Measurements from ENCODE around the gene PDZD7. TPM values are rescaled to one million over a fixed set of nuclear protein-coding genes. Genes with fewer than 3 reads are reported as not detected.
"Not testable (repeated sequence)": the region's sequence is repeated elsewhere in the genome, so short reads cannot be mapped to it uniquely, and the experiment has no call there.

The PDZD7 gene
- total RNA-seq, 1 experiment from 2014 or later = 1.6 TPM

DNA sequence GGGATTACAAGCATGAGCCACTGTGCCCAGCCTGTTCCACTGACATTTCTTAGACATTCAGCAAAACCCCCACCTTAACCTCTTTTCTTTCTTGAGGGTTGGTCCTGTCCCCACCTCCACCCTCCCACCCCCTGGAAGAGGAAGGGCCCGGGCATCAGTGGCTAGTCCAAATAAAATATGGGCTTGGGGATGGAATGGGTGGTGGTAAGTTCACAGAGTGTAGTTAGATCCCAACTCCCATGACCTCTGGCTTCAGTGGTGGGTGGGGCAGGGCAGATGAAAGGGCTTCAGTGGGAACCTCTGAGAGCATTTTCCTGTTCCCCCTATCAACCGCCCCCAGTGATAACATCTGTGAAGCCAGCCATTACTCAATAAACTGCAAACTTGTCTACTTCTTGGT, 9.9 kb upstream of the PDZD7 start:
- DNase-seq (ENCODE audit: low read depth) = no peak

- no peak for DNase-seq (ENCODE audit: low read depth)
These were observed 9.1 kb upstream of the PDZD7 start for GRCh38 chr10:101040061-101040460.

DNA sequence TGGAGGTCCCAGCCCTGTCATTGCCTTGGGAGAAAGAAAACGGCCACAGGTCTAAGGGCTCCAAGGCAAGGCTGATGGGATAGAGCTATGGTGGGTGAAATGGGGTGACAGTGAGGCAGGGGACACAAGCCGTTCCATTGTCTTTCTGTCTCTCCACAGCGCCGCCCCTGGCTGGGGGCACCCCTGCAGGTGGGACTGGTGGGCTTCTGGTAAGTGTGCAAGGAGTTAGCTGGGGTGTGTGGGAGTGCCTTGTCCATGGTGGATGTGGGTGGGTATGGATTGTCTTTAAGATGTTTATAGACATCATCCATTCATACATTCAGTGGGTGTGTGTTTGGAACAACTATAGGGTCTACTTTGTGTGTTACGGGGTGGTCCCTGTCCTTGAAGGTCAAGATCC, 7.6 kb upstream of the PDZD7 start:
- no peak for DNase-seq (ENCODE audit: low read depth)

DNA sequence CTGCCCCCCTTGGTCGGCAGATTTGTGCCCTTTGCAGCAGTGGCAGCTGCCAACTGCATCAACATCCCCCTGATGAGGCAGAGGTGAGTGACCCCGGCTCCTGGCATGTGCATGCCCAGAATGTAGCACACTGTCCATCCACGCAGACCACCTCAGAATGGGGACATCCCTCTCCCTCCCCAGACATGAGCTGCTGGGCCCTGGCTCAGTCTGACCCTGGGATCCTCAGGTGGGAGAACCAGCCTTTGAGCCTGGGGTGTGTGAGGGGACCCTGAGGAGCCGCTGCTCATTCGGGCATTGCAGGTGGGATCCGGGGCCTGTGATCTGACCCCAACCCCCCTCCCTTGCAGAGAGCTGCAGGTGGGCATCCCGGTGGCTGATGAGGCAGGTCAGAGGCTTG, 5.8 kb upstream of the PDZD7 start:
- DNase-seq (ENCODE audit: low read depth) = no peak

- DNase-seq (ENCODE audit: low read depth) = no peak
These were observed 5.2 kb upstream of the PDZD7 start for GRCh38 chr10:101035916-101036702.

- DNase-seq (ENCODE audit: low read depth) = no peak
These were observed 4.4 kb upstream of the PDZD7 start for GRCh38 chr10:101035314-101035713.

GRCh38 chr10:101034404-101034803, 3.5 kb upstream of the PDZD7 start:
- DNase-seq (ENCODE audit: low read depth) = not testable (repeated sequence)

DNA sequence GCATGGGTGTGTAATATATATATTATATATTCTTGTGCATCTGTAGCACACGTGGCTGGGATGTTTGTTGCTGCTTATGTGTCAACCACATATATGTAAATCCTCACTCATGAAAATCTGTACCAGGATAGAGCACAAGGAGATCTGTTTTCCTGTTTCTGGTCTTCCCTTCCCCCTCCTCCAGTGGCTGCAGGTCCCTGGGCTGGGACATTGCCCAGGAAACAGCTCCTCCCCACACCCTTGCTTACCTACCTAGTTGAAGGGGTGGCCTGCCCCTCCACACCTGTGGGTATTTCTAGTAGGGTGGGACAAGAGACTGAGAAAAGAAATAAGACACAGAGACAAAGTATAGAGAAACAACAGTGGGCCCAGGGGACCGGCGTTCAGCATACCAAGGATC, 2.3 kb upstream of the PDZD7 start:
- DNase-seq (ENCODE audit: low read depth) = no peak

DNA sequence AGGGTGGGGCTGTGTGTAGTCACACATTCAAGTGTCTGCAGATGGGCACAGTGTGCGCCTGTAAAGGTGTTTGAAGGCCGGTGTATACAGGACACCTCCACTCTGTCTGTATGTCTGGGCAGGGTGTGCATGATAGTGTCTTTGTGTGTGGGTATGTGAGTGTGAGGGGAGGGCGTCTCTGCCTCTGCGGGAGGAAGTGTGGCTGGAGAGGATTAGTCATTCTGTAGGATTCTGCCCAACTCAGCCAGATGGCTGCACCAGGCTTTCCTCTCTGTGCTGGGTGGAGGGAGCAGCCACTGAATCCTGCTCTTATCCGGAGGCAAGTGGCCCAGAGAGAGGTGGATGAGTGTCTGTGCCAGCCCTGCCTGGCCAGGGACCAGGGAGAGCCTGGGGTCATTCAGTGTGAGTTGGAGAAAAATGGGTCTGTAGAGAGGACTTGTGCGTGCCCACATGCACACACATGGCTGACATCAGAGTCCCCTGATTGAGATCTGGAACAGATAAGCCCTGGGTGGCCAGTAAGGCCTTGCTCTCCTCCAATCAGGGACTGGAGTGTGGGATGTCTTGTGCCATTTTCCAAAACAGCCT, 1.8 kb upstream of the PDZD7 start:
- peak; percentile 94 for DNase-seq (ENCODE audit: low read depth)

- peak; percentile 63 for DNase-seq (ENCODE audit: low read depth)
These were observed 1.1 kb upstream of the PDZD7 start for GRCh38 chr10:101031796-101032636.

DNA sequence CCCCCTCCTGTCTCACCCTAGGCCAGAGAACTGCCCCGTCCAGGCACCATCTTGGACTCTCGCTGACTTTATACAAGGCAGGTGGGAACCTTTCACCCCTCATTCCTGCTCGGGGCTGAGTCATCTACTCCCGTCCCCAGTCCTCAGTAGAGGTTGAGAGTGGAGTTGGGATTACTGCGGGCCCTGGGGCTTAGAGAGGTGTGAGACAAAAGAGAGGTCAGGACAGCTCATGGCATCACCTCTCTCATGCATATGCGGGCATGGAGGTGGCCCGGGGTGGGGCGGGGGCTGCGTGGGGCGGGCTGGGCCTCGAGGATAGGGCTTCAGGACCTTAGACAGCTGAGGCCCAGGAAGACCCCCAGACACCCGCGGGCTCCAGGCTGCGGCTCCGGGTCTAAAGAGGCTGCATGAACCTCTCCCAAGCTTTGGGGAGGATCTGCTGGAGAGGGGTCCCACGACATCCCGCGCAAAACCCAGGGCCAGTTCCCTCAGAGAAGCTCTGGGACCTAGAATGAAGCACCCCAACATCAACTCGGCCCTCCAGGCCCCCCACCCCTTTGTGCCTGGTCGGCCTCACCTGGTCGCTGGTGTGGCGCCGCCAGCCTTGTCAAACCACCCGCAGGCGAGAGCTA, 317 bp downstream of the PDZD7 start:
- no peak for DNase-seq (ENCODE audit: low read depth)

DNA sequence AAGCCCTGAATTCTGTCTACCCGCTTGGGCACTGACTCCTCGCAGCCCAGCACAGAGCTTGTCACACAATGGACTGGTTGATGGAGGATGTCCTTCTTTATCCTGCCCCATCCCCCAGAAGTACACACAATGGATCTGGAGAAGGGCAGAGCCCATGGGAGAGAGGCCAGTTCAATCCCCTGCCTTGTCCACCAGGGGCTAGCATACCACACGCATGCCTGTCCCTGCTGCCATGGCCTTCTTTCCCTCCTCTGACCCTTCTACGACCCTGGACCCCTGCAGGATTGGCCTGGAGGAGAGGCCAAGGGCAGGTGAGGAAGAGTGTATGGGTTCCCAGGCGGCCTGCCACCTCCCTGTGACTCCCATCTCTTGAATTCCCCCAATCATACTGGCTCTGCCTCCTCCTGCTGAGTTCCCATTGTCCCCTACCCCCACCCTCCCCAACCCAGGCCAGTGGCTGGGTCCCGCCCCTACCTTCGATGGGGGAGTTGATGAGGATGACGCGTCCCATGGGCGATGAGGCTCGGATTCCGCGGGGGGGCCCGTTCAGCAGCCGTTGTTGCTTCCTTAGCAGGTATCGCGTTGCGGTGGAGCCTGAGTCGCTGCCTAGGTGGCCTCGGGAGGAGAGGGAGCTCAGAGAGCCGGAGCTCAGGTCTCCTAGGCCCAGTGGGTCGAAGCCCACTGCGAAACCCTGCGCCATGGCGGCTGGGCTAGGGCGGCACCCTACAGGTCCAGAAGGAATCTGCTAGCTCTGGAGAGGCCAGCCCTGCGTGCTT, 1.2 kb downstream of the PDZD7 start:
- no peak for DNase-seq (ENCODE audit: low read depth)

- no peak for DNase-seq (ENCODE audit: low read depth)
These were observed 2.2 kb downstream of the PDZD7 start for GRCh38 chr10:101028446-101029337.

GRCh38 chr10:101027106-101027720, 3.7 kb downstream of the PDZD7 start:
- no peak for DNase-seq (ENCODE audit: low read depth)

GRCh38 chr10:101022967-101023705, 7.8 kb downstream of the PDZD7 start:
- DNase-seq (ENCODE audit: low read depth) = no peak

DNA sequence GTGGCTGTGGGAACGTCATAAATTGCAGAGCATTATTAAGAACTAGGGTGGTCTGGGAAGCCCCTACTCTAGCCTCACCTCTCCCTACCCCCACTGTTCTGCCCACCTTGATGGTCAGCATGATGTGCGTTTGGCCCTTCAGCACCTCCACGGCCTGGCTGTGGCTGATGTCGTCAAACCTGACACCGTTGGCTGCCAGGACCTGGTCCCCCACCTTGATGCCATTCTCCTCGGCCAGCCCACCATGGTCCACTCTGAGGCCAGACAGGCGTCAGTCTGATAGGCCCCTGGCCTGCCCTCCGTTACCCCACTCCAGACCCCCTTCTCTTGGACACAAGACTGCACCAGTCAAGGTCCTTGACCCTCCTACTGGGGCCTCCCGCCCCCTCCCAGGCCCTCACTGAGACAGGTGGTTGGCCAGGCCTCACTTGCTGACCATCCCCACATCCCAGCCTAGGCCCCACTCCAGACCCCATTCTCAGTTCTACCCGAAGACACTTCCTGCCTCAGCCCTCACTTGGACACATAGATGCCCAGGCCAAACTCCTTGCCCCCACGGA, 9.2 kb downstream of the PDZD7 start:
- no peak for DNase-seq (ENCODE audit: low read depth)

GRCh38 chr10:101021239-101021638, 9.7 kb downstream of the PDZD7 start:
- no peak for DNase-seq (ENCODE audit: low read depth)

DNA sequence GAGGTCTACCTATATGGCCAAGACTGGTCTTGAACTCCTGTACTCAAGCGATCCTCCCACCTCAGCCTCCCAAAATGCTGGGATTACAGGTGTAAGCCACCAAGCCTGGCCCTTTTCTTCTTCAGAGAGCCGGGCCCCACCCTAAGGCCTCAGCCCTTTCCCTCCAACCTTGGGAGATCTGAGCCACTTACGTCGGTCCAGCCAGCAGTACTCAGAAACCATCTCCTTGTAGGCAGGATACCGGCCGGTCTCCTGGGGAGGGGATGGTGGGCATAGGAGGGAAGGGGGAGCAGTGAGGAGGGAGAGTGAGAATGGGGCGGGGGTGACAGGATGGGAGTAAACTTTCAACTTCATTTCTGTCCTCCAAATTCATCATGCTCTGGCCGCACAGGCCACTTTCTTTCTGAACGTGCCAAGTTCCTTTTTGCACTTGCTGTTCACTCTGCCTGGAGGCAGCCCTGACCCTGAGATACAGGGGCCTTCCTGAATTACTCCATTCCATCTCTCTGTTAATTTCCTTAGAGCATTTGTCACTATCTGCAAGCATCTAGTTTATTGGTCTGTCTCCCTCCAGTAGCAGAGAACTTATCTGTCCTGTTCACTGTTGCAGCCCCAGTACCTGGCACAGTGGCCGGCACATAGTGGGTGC, 10.4 kb downstream of the PDZD7 start:
- DNase-seq (ENCODE audit: low read depth) = no peak
